Lung (tissue), 16 donors: ENCODE measurements around the gene MMP17. TPM values are rescaled to one million over a fixed set of nuclear protein-coding genes. Genes with fewer than 3 reads are reported as not detected.

ENCODE experiments used
- ATAC-seq: fragments of 200-7000 bp; cut with Tn5 transposase; one replicate; pipeline ENCODE4 v1.9.1; 2020; ENCODE audit warnings: moderate number of reproducible peaks; ENCODE audit not compliant: insufficient read depth, low FRiP score
- DNase-seq, 3 donors: peaks; one replicate each; pipeline ENCODE4 v3.0.0-alpha.2; 2013 to 2017
- H3K27ac ChIP-seq, 2 donors: one replicate each; pipeline ENCODE4 v1.5.1; 2013; ENCODE audit warnings: mild to moderate bottlenecking in 2 of 2, moderate library complexity in 2 of 2, control low read depth in 1 of 2, inconsistent platforms in 1 of 2, low read depth in 1 of 2, low read length in 1 of 2
- H3K27me3 ChIP-seq, 3 donors: one replicate each; pipeline ENCODE4 v1.5.1; 2013; ENCODE audit warnings: low read length in 2 of 3; ENCODE audit not compliant: control insufficient read depth in 3 of 3, insufficient read depth in 3 of 3
- H3K36me3 ChIP-seq, 4 donors: one replicate each; pipeline ENCODE4 v1.5.1; 2013; ENCODE audit warnings: low read length in 4 of 4, mild to moderate bottlenecking in 1 of 4, moderate library complexity in 1 of 4; ENCODE audit not compliant: control insufficient read depth in 4 of 4, insufficient read depth in 4 of 4
- H3K4me1 ChIP-seq, 5 donors: one replicate each; pipeline ENCODE4 v1.5.1; 2013; ENCODE audit warnings: low read length in 5 of 5, mild to moderate bottlenecking in 2 of 5, moderate library complexity in 1 of 5; ENCODE audit not compliant: control insufficient read depth in 5 of 5, insufficient read depth in 5 of 5
- H3K4me3 ChIP-seq: one replicate; pipeline ENCODE4 v1.5.1; 2013; ENCODE audit warnings: mild to moderate bottlenecking, control low read depth, moderate library complexity
- H3K9ac ChIP-seq, 2 donors: one replicate each; pipeline ENCODE4 v1.5.1; 2013; ENCODE audit warnings: low read length in 2 of 2, control low read depth in 1 of 2; ENCODE audit not compliant: insufficient read depth in 1 of 2
- H3K9me3 ChIP-seq, 4 donors: one replicate each; pipeline ENCODE4 v1.5.1; 2013; ENCODE audit warnings: low read length in 3 of 4, mild to moderate bottlenecking in 1 of 4, moderate library complexity in 1 of 4; ENCODE audit not compliant: control insufficient read depth in 4 of 4, insufficient read depth in 3 of 4
- CTCF ChIP-seq: IDR thresholded peaks from 2 replicates; pipeline ENCODE4 v1.5.1; 2012; ENCODE audit warnings: mild to moderate bottlenecking; ENCODE audit errors: control extremely low read depth, extremely low read depth
- WGBS, 2 donors: extraction: QIAGEN DNeasy Blood & Tissue Kit; methylation state at CpG; one replicate each; pipeline ENCODE4 v1.1.7; 2013; 5-methylcytosine and 5-hydroxymethylcytosine counted together
- long read RNA-seq, 5 donors: transcript quantifications; one replicate each; lab custom pipeline, GENCODE V29; 2026
- polyA plus RNA-seq, 2 donors: library from polyadenylated mRNA; stranded (reverse); fragments of 200-250 nt; gene quantifications; one replicate each; pipeline ENCODE4 v1.2.1, GENCODE V29; 2013
- total RNA-seq, 2 donors: library from RNA; depleted of rRNA in 1 of 2; stranded (reverse); fragments of >200 nt in 1 of 2; gene quantifications; one replicate each; pipeline ENCODE4 v1.2.1, GENCODE V29; 2014 to 2021
- donor health status: control.
- donor health status: control.
- donor health status: Bipolar disorder and iron deficiency.
- donor health status: healthy.
- donor health status: DM: yes; HTN: yes; CAD: no.

MMP17 gene
- total RNA-seq (1 to 10 TPM; 1.7 to 4.6 TPM), polyA plus RNA-seq (1 to 10 TPM; 3.3 to 5.6 TPM)
- long read RNA-seq, donor 1, result 0 reads
- long read RNA-seq, donor 2, result 0 reads
- long read RNA-seq, donor 3, partial matches to known transcripts, result 0 of 1 reads
- long read RNA-seq, donor 3, other reads (novel, unspliced or antisense), result 0 of 1 reads
- long read RNA-seq, donor 4, result 0 reads
- long read RNA-seq, donor 5, result 0 reads

- no peak within 1 kb of the TSS for H3K9ac ChIP-seq
- DNase-seq, result peak in 1 of 3 donors; percentile 58
- no peak for ATAC-seq
Measured at GRCh38 chr12:131827961-131828534, at the start of gene MMP17. Gene MMP17, plus strand, starts transcription at chr12:131828393. Its CDS starts 102 bp downstream, at chr12:131828495.

DNA sequence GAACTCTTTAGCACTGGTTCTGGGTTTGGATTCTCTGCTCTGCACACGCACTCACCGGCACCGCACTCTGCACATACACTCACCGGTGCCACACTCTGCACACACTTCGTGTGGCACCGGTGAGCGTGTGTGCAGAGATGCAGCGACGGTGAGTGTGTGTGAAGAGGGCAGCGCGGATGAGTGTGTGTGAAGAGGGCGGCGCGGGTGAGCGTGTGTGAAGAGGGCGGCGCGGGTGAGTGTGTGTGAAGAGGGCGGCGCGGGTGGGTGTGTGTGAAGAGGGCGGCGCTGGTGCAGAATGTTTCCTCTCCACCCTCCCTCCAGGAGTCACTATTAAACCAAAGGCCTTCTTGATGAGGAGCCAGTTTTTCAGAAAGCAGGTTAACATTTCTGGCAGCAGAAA, 49.2 kb upstream of the MMP17 start:
- no peaks in the 10 kb centered on the region for H3K27me3 ChIP-seq
- peaks cover 23 to 28% (median 23%) of the 10 kb centered on the region in 4 donors for H3K36me3 ChIP-seq
- no peak for ATAC-seq
- no peak for TF ChIP-seq CTCF
- H3K9ac ChIP-seq, result no peak overlapping the region
- no peak for DNase-seq
- H3K4me3 ChIP-seq, result no peak overlapping the region
- no peaks in the 10 kb centered on the region for H3K4me1 ChIP-seq
- no peaks in the 10 kb centered on the region for H3K9me3 ChIP-seq
- no peak overlapping the region for H3K27ac ChIP-seq
- 97% methylated on average over 23 of the region's 23 CpGs for WGBS, 2 donors

More at GRCh38 chr12:131827961-131828534, at the start of gene MMP17:
- Histone ChIP-seq H3K27ac (no peak within 1 kb of the TSS), H3K4me3 (peak within 1 kb of the TSS; percentile 34), H3K27me3 (peaks cover 3 to 33% (median 12%) of the 10 kb centered on the region in 3 donors), H3K36me3 (no peaks in the 10 kb centered on the region), H3K4me1 (peaks cover 0 to 22% (median 2%) of the 10 kb centered on the region in 5 donors), H3K9me3 (peaks cover 0 to 4% (median 0%) of the 10 kb centered on the region in 4 donors)
- 1 to 3% methylated on average over 16 to 86 of the region's 86 CpGs for WGBS, 2 donors
- no peak for TF ChIP-seq CTCF

DNA sequence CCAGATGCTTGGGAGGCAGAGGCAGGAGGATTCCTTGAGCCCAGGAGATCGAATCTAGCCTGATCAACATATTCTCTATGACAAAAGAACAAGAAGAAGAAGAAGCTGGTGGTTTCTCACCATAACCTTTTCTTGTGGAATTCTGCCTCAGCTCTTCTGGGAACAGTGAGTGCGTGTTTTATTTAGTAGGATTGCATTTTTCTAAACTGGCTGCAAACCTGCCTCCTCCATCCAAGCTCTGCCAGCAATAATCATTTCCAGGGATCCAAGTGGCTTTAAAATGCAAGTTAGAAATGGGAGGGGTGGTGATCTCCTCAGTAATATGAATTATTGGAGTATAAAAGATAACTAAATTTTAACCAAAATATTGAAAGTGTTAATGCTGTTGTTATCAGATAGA, 46.1 kb upstream of the MMP17 start:
- Histone ChIP-seq H3K36me3 (peaks cover 25 to 34% (median 29%) of the 10 kb centered on the region in 4 donors), H3K9ac (no peak overlapping the region), H3K4me3 (no peak overlapping the region), H3K27ac (no peak overlapping the region), H3K9me3 (no peaks in the 10 kb centered on the region), H3K27me3 (no peaks in the 10 kb centered on the region), H3K4me1 (no peaks in the 10 kb centered on the region)
- ATAC-seq (no peak), DNase-seq (no peak)
- TF ChIP-seq CTCF, result no peak
- WGBS, 2 donors, result 98 to 99% methylated on average over 2 of the region's 2 CpGs
